ENCODE data around the gene PVR.

- no peak for TF ChIP-seq CTCF (IDR thresholded peaks at IDR 0.05)
- no peak for TF ChIP-seq POLR2AphosphoS5 (IDR thresholded peaks at IDR 0.05; ENCODE audit: insufficient read depth in 1 of 2, low read depth in 1 of 2)
These were observed 21.3 kb downstream of the PVR start for GRCh38 chr19:44664976-44665375.
